WTC11 (cell line): ENCODE data around the gene EIF4ENIF1. TPM values are rescaled to one million over a fixed set of nuclear protein-coding genes. Genes with fewer than 3 reads are reported as not detected.

Source experiments
- ATAC-seq: fragments of 200-7000 bp; cut with Tn5 transposase; 2 replicates; pipeline ENCODE4 v1.10.0; 2021; ENCODE audit warnings: mild to moderate bottlenecking, moderate library complexity
- CTCF ChIA-PET: fragments of 300-600 bp; sonication (Branson Sonifier 250); formaldehyde crosslinking; loops from one replicate; lab custom pipeline; 2021; ENCODE audit warnings: antibody characterized with exemption; lab: Charles Lee
- POLR2A ChIA-PET: fragments of 350-600 bp; sonication (Branson Sonifier 250); formaldehyde crosslinking; loops from one replicate; lab custom pipeline; 2021; ENCODE audit warnings: antibody characterized with exemption; lab: Charles Lee
- DNase-seq: peaks from one replicate; pipeline ENCODE4 v3.0.0; 2021; ENCODE audit warnings: low spot score
- H3K27ac Mint-ChIP-seq: 2 replicates; pipeline ENCODE4 v1.8.0; 2021; ENCODE audit warnings: mixed read lengths
- H3K27me3 Mint-ChIP-seq: 2 replicates; pipeline ENCODE4 v1.8.0; 2021; ENCODE audit warnings: low read depth, mild to moderate bottlenecking, moderate library complexity, mixed read lengths
- H3K36me3 Mint-ChIP-seq: 2 replicates; pipeline ENCODE4 v1.8.0; 2021; ENCODE audit warnings: mixed read lengths
- H3K4me1 Mint-ChIP-seq: 2 replicates; pipeline ENCODE4 v1.8.0; 2022; ENCODE audit warnings: mixed read lengths
- H3K4me3 Mint-ChIP-seq: 2 replicates; pipeline ENCODE4 v1.8.0; 2021; ENCODE audit warnings: mild to moderate bottlenecking, moderate library complexity, mixed read lengths
- H3K9me3 Mint-ChIP-seq: 2 replicates; pipeline ENCODE4 v1.8.0; 2021; ENCODE audit warnings: mixed read lengths
- HMGA2 ChIP-seq: fragments of 250-450 bp; sonication (Bioruptor Pico); IDR thresholded peaks from 2 replicates; pipeline ENCODE4 v1.4.0; 2021; ENCODE audit warnings: mild to moderate bottlenecking, moderate library complexity
- NFYB ChIP-seq: sonication (generic); formaldehyde crosslinking; conservative IDR thresholded peaks from 2 replicates; pipeline ENCODE4 v1.8.0; 2022; ENCODE audit warnings: low read depth, missing genetic modification reagents
- NR1H2 ChIP-seq: sonication (generic); formaldehyde crosslinking; IDR thresholded peaks from 2 replicates; pipeline ENCODE4 v1.9.0; 2021; ENCODE audit warnings: mild to moderate bottlenecking, moderate library complexity, missing genetic modification reagents
- total RNA-seq: library from RNA; stranded (reverse); gene quantifications from 3 replicates; pipeline ENCODE4 v1.2.3, GENCODE V29; 2021
- TF ChIP-seq, protein P1 (sequence below): sonication (generic); formaldehyde crosslinking; IDR thresholded peaks from 2 replicates; pipeline ENCODE4 v1.8.1; 2022; ENCODE audit warnings: mild to moderate bottlenecking, missing genetic modification reagents, moderate library complexity, borderline replicate concordance
- TF ChIP-seq, protein P2 (sequence below): sonication (generic); formaldehyde crosslinking; IDR thresholded peaks from 2 replicates; pipeline ENCODE4 v1.8.1; 2023; ENCODE audit warnings: mild to moderate bottlenecking, missing genetic modification reagents

Gene EIF4ENIF1
- total RNA-seq, 1 experiment from 2014 or later: 22.8 TPM

DNA sequence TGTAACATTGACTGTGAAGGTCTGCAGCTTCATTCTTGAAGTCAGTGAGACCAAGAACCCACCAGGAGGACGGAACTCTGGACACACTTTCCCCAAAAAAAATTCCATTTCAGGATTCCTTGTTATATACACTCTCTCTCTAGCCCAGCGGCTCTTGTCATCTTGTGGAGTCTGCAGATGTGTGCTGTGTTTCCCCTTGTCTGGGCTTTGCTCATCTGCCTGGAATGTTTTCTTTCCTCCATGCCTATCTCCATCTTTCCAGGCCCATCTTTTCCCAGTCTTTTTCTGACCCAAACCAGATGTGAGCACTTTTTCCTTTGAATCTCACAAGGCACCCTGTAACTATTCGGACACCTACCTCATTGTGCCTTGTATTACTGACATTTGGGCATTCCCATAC lies 95.3 kb downstream of the EIF4ENIF1 start (continued):
- TF ChIP-seq, protein P1, sequence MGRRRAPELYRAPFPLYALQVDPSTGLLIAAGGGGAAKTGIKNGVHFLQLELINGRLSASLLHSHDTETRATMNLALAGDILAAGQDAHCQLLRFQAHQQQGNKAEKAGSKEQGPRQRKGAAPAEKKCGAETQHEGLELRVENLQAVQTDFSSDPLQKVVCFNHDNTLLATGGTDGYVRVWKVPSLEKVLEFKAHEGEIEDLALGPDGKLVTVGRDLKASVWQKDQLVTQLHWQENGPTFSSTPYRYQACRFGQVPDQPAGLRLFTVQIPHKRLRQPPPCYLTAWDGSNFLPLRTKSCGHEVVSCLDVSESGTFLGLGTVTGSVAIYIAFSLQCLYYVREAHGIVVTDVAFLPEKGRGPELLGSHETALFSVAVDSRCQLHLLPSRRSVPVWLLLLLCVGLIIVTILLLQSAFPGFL: no peak
- TF ChIP-seq, protein P2, sequence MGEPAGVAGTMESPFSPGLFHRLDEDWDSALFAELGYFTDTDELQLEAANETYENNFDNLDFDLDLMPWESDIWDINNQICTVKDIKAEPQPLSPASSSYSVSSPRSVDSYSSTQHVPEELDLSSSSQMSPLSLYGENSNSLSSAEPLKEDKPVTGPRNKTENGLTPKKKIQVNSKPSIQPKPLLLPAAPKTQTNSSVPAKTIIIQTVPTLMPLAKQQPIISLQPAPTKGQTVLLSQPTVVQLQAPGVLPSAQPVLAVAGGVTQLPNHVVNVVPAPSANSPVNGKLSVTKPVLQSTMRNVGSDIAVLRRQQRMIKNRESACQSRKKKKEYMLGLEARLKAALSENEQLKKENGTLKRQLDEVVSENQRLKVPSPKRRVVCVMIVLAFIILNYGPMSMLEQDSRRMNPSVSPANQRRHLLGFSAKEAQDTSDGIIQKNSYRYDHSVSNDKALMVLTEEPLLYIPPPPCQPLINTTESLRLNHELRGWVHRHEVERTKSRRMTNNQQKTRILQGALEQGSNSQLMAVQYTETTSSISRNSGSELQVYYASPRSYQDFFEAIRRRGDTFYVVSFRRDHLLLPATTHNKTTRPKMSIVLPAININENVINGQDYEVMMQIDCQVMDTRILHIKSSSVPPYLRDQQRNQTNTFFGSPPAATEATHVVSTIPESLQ: no peak
- TF ChIP-seq NR1H2 (CRISPR knock-in tag): no peak
- TF ChIP-seq, all 79 proteins: peak for 0

DNA sequence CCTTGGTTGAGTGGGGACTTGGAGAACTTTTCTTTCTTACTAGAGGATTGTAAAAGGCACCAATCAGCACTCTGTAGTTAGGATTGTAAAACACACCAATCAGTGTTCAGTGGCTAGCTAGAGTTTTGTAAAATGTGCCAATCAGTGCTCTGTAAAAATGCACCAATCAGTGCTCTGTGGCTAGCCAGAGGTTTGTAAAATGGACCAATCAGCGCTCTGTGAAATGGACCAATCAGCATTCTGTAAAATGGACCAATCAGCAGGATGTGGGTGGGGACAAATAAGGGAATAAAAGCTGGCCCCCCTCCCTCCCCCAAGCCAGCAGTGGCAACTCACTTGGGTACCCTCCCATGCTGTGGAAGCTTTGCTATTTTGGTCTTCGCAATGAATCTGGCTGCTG lies 95.7 kb downstream of the EIF4ENIF1 start:
- ATAC-seq (no peak), DNase-seq (no peak)
- TF ChIP-seq NFYB (CRISPR knock-in tag) (peak; percentile 79), HMGA2 (no peak)
- Mint-ChIP-seq H3K27ac (no peak overlapping the region), H3K36me3 (no peaks in the 10 kb centered on the region), H3K4me3 (no peak overlapping the region), H3K27me3 (peaks cover 3% of the 10 kb centered on the region; the same call in 1 of the 2 replicates), H3K4me1 (peaks cover 6% of the 10 kb centered on the region; the same call in 1 of the 2 replicates), H3K9me3 (peaks cover 6% of the 10 kb centered on the region)
- ChIA-PET POLR2A (no interaction called here), CTCF (no interaction called here)

Other genes starting within 250 kb of the EIF4ENIF1 start
- gene PIK3IP1, start 197.4 kb downstream of the EIF4ENIF1 start, total RNA-seq: 1.6 to 2.1 TPM (median 2.0 TPM) in 3 replicates
- 60.5 to 72.7 TPM (median 72.6 TPM) in 3 replicates for gene PATZ1, start 143.5 kb downstream of the EIF4ENIF1 start, total RNA-seq
- 60.4 to 79.2 TPM (median 64.0 TPM) in 3 replicates for gene DRG1, start 90.2 kb downstream of the EIF4ENIF1 start, total RNA-seq
- gene SFI1, start 6.7 kb upstream of the EIF4ENIF1 start, total RNA-seq: 37.9 to 43.6 TPM (median 38.7 TPM) in 3 replicates
- gene PISD, start 172.4 kb upstream of the EIF4ENIF1 start, total RNA-seq: 49.4 to 55.7 TPM (median 50.3 TPM) in 3 replicates